ENCODE measurements around the gene EBI3.

GRCh38 chr19:4183967-4184717 lies 45.2 kb upstream of the EBI3 start:
- TF ChIP-seq CTCF (IDR thresholded peaks at IDR 0.05 in 8 of 11, conservative IDR thresholded peaks at IDR 0.05 in 3 of 11): no peak
- no peak for TF ChIP-seq POLR2AphosphoS5 (IDR thresholded peaks at IDR 0.05)
- TF ChIP-seq POLR2A (IDR thresholded peaks at IDR 0.05): no peak

Data from spleen (tissue), 7 donors.